Measurements from ENCODE around the gene ADAMTSL1. TPM values are rescaled to one million over a fixed set of nuclear protein-coding genes. Genes with fewer than 3 reads are reported as not detected.

Gene ADAMTSL1
- polyA plus RNA-seq, 2 of the 4 experiments (the other 2 are of a cell fraction) = 0.03 TPM; not detected in 1

DNA sequence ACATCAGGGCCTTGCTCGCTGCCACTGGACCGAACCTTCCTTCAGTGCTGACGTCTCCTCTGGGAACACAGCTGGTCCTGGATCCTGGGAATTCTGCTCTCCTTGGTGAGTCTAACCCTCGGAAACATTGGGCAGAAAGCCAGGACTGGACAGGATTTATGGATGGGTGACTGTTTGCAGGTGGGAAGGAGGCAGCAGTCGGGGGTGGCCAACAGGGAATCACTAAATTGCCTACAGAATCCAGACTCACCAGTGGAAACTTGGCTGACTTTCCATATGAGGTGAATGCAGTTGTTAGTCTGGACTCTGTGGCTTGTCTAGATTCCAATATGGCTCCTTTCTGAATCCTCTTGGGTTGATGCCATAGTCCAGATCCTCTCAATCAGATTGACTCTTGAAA, 355.9 kb downstream of the ADAMTSL1 start:
- Histone ChIP-seq H3K4me1 (no peaks in the 10 kb centered on the region), H3K4me3 (no peak overlapping the region), H3K27ac (no peak overlapping the region), H3K9me3 (no peaks in the 10 kb centered on the region), H3K4me2 (no peak overlapping the region)
- ChIA-PET CTCF (interaction anchor here (1.0 kb wide), 1 partner anchor 187 kb away, joined by 3 read pairs; no protein-coding TSS in a partner anchor), POLR2A (no interaction called here)
- DNase-seq (ENCODE audit: low read depth in 1 of 2, low spot score in 1 of 2) (no peak), FAIRE-seq (no peak), ATAC-seq (no peak)
- TF ChIP-seq, protein P1, sequence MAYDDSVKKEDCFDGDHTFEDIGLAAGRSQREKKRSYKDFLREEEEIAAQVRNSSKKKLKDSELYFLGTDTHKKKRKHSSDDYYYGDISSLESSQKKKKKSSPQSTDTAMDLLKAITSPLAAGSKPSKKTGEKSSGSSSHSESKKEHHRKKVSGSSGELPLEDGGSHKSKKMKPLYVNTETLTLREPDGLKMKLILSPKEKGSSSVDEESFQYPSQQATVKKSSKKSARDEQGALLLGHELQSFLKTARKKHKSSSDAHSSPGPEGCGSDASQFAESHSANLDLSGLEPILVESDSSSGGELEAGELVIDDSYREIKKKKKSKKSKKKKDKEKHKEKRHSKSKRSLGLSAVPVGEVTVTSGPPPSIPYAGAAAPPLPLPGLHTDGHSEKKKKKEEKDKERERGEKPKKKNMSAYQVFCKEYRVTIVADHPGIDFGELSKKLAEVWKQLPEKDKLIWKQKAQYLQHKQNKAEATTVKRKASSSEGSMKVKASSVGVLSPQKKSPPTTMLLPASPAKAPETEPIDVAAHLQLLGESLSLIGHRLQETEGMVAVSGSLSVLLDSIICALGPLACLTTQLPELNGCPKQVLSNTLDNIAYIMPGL (CRISPR knock-in tag; IDR thresholded peaks at IDR 0.05; ENCODE audit: borderline replicate concordance) = no peak
- TF ChIP-seq, protein P2, sequence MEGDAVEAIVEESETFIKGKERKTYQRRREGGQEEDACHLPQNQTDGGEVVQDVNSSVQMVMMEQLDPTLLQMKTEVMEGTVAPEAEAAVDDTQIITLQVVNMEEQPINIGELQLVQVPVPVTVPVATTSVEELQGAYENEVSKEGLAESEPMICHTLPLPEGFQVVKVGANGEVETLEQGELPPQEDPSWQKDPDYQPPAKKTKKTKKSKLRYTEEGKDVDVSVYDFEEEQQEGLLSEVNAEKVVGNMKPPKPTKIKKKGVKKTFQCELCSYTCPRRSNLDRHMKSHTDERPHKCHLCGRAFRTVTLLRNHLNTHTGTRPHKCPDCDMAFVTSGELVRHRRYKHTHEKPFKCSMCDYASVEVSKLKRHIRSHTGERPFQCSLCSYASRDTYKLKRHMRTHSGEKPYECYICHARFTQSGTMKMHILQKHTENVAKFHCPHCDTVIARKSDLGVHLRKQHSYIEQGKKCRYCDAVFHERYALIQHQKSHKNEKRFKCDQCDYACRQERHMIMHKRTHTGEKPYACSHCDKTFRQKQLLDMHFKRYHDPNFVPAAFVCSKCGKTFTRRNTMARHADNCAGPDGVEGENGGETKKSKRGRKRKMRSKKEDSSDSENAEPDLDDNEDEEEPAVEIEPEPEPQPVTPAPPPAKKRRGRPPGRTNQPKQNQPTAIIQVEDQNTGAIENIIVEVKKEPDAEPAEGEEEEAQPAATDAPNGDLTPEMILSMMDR (IDR thresholded peaks at IDR 0.05) = no peak
- TF ChIP-seq POLR2A (IDR thresholded peaks at IDR 0.05; ENCODE audit: low read length) = no peak
- TF ChIP-seq EHF (CRISPR knock-in tag; IDR thresholded peaks at IDR 0.05) = no peak
- no peak for TF ChIP-seq ESRRA (IDR thresholded peaks at IDR 0.05; ENCODE audit: borderline replicate concordance, low read length)
- TF ChIP-seq MYC (IDR thresholded peaks at IDR 0.05; ENCODE audit: borderline replicate concordance, low read length) = no peak
- TF ChIP-seq ZNF302 (CRISPR knock-in tag; IDR thresholded peaks at IDR 0.05) = no peak
- TF ChIP-seq, protein P3, sequence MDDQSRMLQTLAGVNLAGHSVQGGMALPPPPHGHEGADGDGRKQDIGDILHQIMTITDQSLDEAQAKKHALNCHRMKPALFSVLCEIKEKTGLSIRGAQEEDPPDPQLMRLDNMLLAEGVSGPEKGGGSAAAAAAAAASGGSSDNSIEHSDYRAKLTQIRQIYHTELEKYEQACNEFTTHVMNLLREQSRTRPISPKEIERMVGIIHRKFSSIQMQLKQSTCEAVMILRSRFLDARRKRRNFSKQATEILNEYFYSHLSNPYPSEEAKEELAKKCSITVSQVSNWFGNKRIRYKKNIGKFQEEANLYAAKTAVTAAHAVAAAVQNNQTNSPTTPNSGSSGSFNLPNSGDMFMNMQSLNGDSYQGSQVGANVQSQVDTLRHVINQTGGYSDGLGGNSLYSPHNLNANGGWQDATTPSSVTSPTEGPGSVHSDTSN (IDR thresholded peaks at IDR 0.05) = no peak
- 22% methylated on average over 5 of the region's 5 CpGs for WGBS (ENCODE audit: missing lambda C conversion rate)

DNA sequence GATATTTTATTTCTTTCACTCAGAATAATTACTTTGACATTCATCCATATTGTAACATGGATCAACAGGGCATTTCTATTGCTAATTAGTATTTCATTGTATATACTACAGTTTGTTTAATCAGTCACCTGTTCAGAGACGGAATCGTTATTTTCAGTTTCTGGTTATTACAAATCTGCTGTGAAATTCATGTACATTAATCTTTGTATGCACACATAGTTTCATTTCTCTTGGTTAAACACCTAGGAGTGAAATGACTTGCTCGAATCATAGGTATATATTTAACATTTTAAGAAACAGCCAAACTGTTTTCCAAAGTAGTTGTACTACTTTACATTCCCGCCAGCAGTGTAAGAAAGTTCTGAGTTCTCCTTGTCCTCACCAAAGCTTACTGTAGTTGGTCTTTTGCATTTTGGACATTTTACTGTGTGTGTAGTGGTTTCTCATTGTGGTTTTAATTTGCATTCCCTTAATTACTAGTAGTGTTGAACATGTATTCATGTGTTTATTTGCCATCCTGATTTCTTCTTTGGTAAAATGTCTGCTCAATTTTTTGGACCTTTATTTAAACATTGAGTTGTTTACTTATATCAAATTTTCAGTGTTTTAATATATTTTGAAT, 360.9 kb downstream of the ADAMTSL1 start:
- TF ChIP-seq KDM5A (IDR thresholded peaks at IDR 0.05) = no peak
- no peak for TF ChIP-seq NPAS2 (CRISPR knock-in tag; IDR thresholded peaks at IDR 0.05; ENCODE audit: borderline replicate concordance)
- no peak for TF ChIP-seq ZSCAN20 (CRISPR knock-in tag; IDR thresholded peaks at IDR 0.05)
- TF ChIP-seq, protein P4, sequence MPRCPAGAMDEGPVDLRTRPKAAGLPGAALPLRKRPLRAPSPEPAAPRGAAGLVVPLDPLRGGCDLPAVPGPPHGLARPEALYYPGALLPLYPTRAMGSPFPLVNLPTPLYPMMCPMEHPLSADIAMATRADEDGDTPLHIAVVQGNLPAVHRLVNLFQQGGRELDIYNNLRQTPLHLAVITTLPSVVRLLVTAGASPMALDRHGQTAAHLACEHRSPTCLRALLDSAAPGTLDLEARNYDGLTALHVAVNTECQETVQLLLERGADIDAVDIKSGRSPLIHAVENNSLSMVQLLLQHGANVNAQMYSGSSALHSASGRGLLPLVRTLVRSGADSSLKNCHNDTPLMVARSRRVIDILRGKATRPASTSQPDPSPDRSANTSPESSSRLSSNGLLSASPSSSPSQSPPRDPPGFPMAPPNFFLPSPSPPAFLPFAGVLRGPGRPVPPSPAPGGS (IDR thresholded peaks at IDR 0.05) = no peak
- TF ChIP-seq RFX5 (IDR thresholded peaks at IDR 0.05) = no peak
- TF ChIP-seq ZNF302 (CRISPR knock-in tag; IDR thresholded peaks at IDR 0.05) = no peak
- no peak for TF ChIP-seq FOSB (CRISPR knock-in tag; IDR thresholded peaks at IDR 0.05)
- TF ChIP-seq PHF8 (IDR thresholded peaks at IDR 0.05; ENCODE audit: borderline replicate concordance, low read depth) = no peak
- TF ChIP-seq, protein P5, sequence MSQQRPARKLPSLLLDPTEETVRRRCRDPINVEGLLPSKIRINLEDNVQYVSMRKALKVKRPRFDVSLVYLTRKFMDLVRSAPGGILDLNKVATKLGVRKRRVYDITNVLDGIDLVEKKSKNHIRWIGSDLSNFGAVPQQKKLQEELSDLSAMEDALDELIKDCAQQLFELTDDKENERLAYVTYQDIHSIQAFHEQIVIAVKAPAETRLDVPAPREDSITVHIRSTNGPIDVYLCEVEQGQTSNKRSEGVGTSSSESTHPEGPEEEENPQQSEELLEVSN (IDR thresholded peaks at IDR 0.05; ENCODE audit: borderline replicate concordance, low read depth) = no peak
- no peak for TF ChIP-seq GATA3 (IDR thresholded peaks at IDR 0.05; ENCODE audit: borderline replicate concordance)
- TF ChIP-seq POLR2A (IDR thresholded peaks at IDR 0.05; ENCODE audit: low read length) = no peak
- no peak for TF ChIP-seq EHMT2 (IDR thresholded peaks at IDR 0.05; ENCODE audit: low read depth)
- no peak for TF ChIP-seq HOXB13 (CRISPR knock-in tag; IDR thresholded peaks at IDR 0.05; ENCODE audit: low read depth)
- H3K9me3 ChIP-seq = no peaks in the 10 kb centered on the region
- WGBS (ENCODE audit: missing lambda C conversion rate) = 19% methylated on average over 4 of the region's 4 CpGs
- DNase-seq (ENCODE audit: low read depth in 1 of 2, low spot score in 1 of 2) (no peak), FAIRE-seq (no peak), ATAC-seq (no peak)
- no peak overlapping the region for H3K4me3 ChIP-seq
- POLR2A ChIA-PET = no interaction called here
- no peak overlapping the region for H3K27ac ChIP-seq
- CTCF ChIA-PET = no interaction called here
- H3K4me2 ChIP-seq = no peak overlapping the region
- no peaks in the 10 kb centered on the region for H3K4me1 ChIP-seq
